CD4-positive, alpha-beta T cell (primary cell): ENCODE data around the gene HEY2. TPM values are rescaled to one million over a fixed set of nuclear protein-coding genes. Genes with fewer than 3 reads are reported as not detected.
A peak's percentile ranks its signal among the peaks of the same experiment; 100 is the strongest.

ENCODE experiments used
- ATAC-seq: fragments of 200-7000 bp; cut with Tn5 transposase; one replicate; pipeline ENCODE4 v1.10.0; 2022; ENCODE audit warnings: mild to moderate bottlenecking; ENCODE audit not compliant: poor library complexity
- CTCF ChIA-PET: fragments of 350-600 bp; sonication (Branson Sonifier 250); formaldehyde crosslinking; loops from one replicate; lab custom pipeline; 2021; ENCODE audit warnings: antibody characterized with exemption, inconsistent platforms; lab: Charles Lee
- POLR2A ChIA-PET: fragments of 350-600 bp; sonication (Branson Sonifier 250); formaldehyde crosslinking; loops from one replicate; lab custom pipeline; 2021; ENCODE audit warnings: antibody characterized with exemption, inconsistent platforms; lab: Charles Lee
- DNase-seq, 14 experiments: peaks; one replicate each; pipeline ENCODE4 v3.0.0-alpha.2; 2013 to 2020; ENCODE audit warnings: mixed read lengths in 2 of 14
- H3K27ac ChIP-seq, 2 donors: one replicate each; pipeline versions ENCODE4 v1.5.1 to v1.7.0; 2013; ENCODE audit warnings: low read length in 2 of 2, low read depth in 1 of 2, mild to moderate bottlenecking in 1 of 2
- H3K27me3 ChIP-seq, 2 experiments: 1 replicate in 1 of 2; 2 replicates in 1 of 2; pipeline versions ENCODE4 v1.6.1 to v1.7.0; 2013; ENCODE audit warnings: low read length in 2 of 2, control low read depth in 1 of 2, mild to moderate bottlenecking in 1 of 2, moderate library complexity in 1 of 2; ENCODE audit not compliant: insufficient read depth in 2 of 2, control insufficient read depth in 1 of 2
- H3K36me3 ChIP-seq: one replicate; pipeline ENCODE4 v1.6.1; 2013; ENCODE audit warnings: low read length, control low read depth; ENCODE audit not compliant: insufficient read depth
- H3K4me1 ChIP-seq: one replicate; pipeline ENCODE4 v1.6.1; 2013; ENCODE audit warnings: low read length, control low read depth; ENCODE audit not compliant: insufficient read depth
- H3K4me3 ChIP-seq: one replicate; pipeline ENCODE4 v1.5.1; 2013; ENCODE audit warnings: mild to moderate bottlenecking, low read length, moderate library complexity
- H3K9me3 ChIP-seq, 2 experiments: 1 replicate in 1 of 2; 2 replicates in 1 of 2; pipeline versions ENCODE4 v1.6.1 to v1.7.0; 2013; ENCODE audit warnings: low read length in 2 of 2, mild to moderate bottlenecking in 2 of 2, control low read depth in 1 of 2, moderate library complexity in 1 of 2; ENCODE audit not compliant: control insufficient read depth in 1 of 2, insufficient read depth in 1 of 2
- H3K27ac Mint-ChIP-seq: one replicate; pipeline ENCODE4 v1.8.0; 2020; ENCODE audit warnings: mixed read lengths
- H3K27me3 Mint-ChIP-seq: one replicate; pipeline ENCODE4 v1.8.0; 2021; ENCODE audit warnings: mixed read lengths
- H3K36me3 Mint-ChIP-seq: one replicate; pipeline ENCODE4 v1.8.0; 2021; ENCODE audit warnings: low read depth, mixed read lengths
- H3K4me1 Mint-ChIP-seq: one replicate; pipeline ENCODE4 v1.8.0; 2021; ENCODE audit warnings: low read depth, mixed read lengths
- H3K4me3 Mint-ChIP-seq: one replicate; pipeline ENCODE4 v1.8.0; 2020; ENCODE audit warnings: mild to moderate bottlenecking, mixed read lengths
- H3K9me3 Mint-ChIP-seq: one replicate; pipeline ENCODE4 v1.8.0; 2020; ENCODE audit warnings: mixed read lengths
- CTCF ChIP-seq: fragments of 200-600 bp; IDR thresholded peaks from one replicate; pipeline ENCODE4 v1.8.0; 2022; ENCODE audit warnings: antibody characterized with exemption, mild to moderate bottlenecking
- intact Hi-C, 2 experiments: fragments of 100-400 bp; cut with DNase I in 1 of 2; cut with micrococcal nuclease in 1 of 2; formaldehyde crosslinking; loops; one replicate each; pipeline versions ENCODE4 v1.15.1 to v1.9.0; 2023 to 2025; cut with DNase I, micrococcal nuclease
- total RNA-seq, 174 experiments: library from RNA in 2 of 174; stranded (reverse) in 2 of 174; gene quantifications; one replicate each; pipeline ENCODE4 v1.2.3 and lab custom pipeline; 2021 to 2026

The HEY2 gene
- total RNA-seq, 2 experiments from 2014 or later, result 0.08 to 0.30 TPM

- no peaks in the 10 kb centered on the region for H3K27me3 Mint-ChIP-seq
- ChIA-PET POLR2A (interaction anchor here (0.7 to 4.4 kb wide), 29 partner anchors 10 to 1703 kb away, joined by 3 to 528 read pairs (median 6); partner anchors contain the start of genes ECHDC1, HDDC2, HEY2 and HINT3), CTCF (interaction anchor here (0.6 to 4.2 kb wide), 9 partner anchors 10 to 205 kb away, joined by 3 to 72 read pairs (median 4); partner anchors contain the start of genes HINT3, NCOA7 and TRMT11)
- Histone ChIP-seq H3K36me3 (no peaks in the 10 kb centered on the region), H3K9me3 (no peaks in the 10 kb centered on the region), H3K27ac (peak overlapping the region; percentile 88 to 93), H3K4me1 (peaks cover 3% of the 10 kb centered on the region), H3K4me3 (peak overlapping the region; percentile 76), H3K27me3 (no peaks in the 10 kb centered on the region)
- intact Hi-C loops, result loop anchor here (1.0 to 10.0 kb wide), 4 partner anchors 11 to 1484 kb away; partner anchors contain the start of genes HINT3 (in 1 of the 2) and RNF146 (in 1 of the 2)
- no peak for TF ChIP-seq CTCF
- no peak overlapping the region for H3K4me3 Mint-ChIP-seq
- peaks cover under 1% of the 10 kb centered on the region for H3K36me3 Mint-ChIP-seq
- H3K4me1 Mint-ChIP-seq, result peaks cover 13% of the 10 kb centered on the region
- H3K27ac Mint-ChIP-seq, result no peak overlapping the region
- ATAC-seq (peak; percentile 72), DNase-seq (peak; percentile 24 to 83 (median 52))
- H3K9me3 Mint-ChIP-seq, result no peaks in the 10 kb centered on the region
Observed at GRCh38 chr6:125780540-125781313, 31.3 kb downstream of the HEY2 start.

- H3K4me1 Mint-ChIP-seq, result peaks cover 13% of the 10 kb centered on the region
Observed at GRCh38 chr6:125781314-125781868, 32.0 kb downstream of the HEY2 start.

More at GRCh38 chr6:125781314-125781868, 32.0 kb downstream of the HEY2 start:
- no peak overlapping the region for H3K4me3 Mint-ChIP-seq
- Histone ChIP-seq H3K36me3 (peaks cover 2% of the 10 kb centered on the region), H3K9me3 (no peaks in the 10 kb centered on the region), H3K4me1 (peaks cover 3% of the 10 kb centered on the region), H3K27me3 (no peaks in the 10 kb centered on the region), H3K27ac (peak overlapping the region; percentile 88 to 93), H3K4me3 (peak overlapping the region; percentile 76)
- no peak overlapping the region for H3K27ac Mint-ChIP-seq
- peaks cover 7% of the 10 kb centered on the region for H3K36me3 Mint-ChIP-seq
- TF ChIP-seq CTCF, result no peak
- DNase-seq (peak in 8 of 14 experiments; percentile 30 to 69 (median 51)), ATAC-seq (peak; percentile 64)
- H3K27me3 Mint-ChIP-seq, result no peaks in the 10 kb centered on the region
- H3K9me3 Mint-ChIP-seq, result no peaks in the 10 kb centered on the region
- ChIA-PET POLR2A (interaction anchor here (0.7 to 4.4 kb wide), 27 partner anchors 9 to 1562 kb away, joined by 3 to 528 read pairs (median 6); partner anchors contain the start of genes ECHDC1, HDDC2, HEY2 and HINT3), CTCF (interaction anchor here (0.7 to 4.2 kb wide), 9 partner anchors 9 to 205 kb away, joined by 3 to 72 read pairs (median 4); partner anchors contain the start of genes HINT3, NCOA7 and TRMT11)
- intact Hi-C loops, result loop anchor here (1.0 to 10.0 kb wide), 3 partner anchors 10 to 1483 kb away; partner anchors contain the start of gene RNF146 (in 1 of the 2)
